Esophagus squamous epithelium (tissue), 4 donors: ENCODE data around the gene REC8.

ENCODE experiments used
- POLR2A ChIP-seq, 4 donors: fragments of 450-650 bp; IDR thresholded peaks; one replicate each; pipeline ENCODE4 v1.6.1; 2017; ENCODE audit warnings: antibody characterized with exemption in 4 of 4, mild to moderate bottlenecking in 4 of 4, moderate library complexity in 3 of 4
- TF ChIP-seq, protein P1 (sequence below), 6 experiments: fragments of 450-650 bp in 4 of 6; fragments of 200-600 bp in 2 of 6; sonication (generic) in 2 of 6; IDR thresholded peaks; one replicate each; pipeline ENCODE4 v1.5.1; 2016 to 2019; ENCODE audit warnings: antibody characterized with exemption in 6 of 6, mild to moderate bottlenecking in 4 of 6, moderate library complexity in 4 of 6

GRCh38 chr14:24194873-24195185, 22.9 kb downstream of the REC8 start:
- TF ChIP-seq, protein P1, sequence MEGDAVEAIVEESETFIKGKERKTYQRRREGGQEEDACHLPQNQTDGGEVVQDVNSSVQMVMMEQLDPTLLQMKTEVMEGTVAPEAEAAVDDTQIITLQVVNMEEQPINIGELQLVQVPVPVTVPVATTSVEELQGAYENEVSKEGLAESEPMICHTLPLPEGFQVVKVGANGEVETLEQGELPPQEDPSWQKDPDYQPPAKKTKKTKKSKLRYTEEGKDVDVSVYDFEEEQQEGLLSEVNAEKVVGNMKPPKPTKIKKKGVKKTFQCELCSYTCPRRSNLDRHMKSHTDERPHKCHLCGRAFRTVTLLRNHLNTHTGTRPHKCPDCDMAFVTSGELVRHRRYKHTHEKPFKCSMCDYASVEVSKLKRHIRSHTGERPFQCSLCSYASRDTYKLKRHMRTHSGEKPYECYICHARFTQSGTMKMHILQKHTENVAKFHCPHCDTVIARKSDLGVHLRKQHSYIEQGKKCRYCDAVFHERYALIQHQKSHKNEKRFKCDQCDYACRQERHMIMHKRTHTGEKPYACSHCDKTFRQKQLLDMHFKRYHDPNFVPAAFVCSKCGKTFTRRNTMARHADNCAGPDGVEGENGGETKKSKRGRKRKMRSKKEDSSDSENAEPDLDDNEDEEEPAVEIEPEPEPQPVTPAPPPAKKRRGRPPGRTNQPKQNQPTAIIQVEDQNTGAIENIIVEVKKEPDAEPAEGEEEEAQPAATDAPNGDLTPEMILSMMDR (IDR thresholded peaks at IDR 0.05): no peak
- TF ChIP-seq POLR2A (IDR thresholded peaks at IDR 0.05): no peak
